SU-DHL-6 (cell line): ENCODE data around the gene AMH.
A peak's percentile ranks its signal among the peaks of the same experiment; 100 is the strongest.

Experiments used
- H2AFZ ChIP-seq: fragments of 200-600 bp; sonication (generic); 2 replicates; pipeline ENCODE4 v1.6.1; 2014; ENCODE audit warnings: low read depth, mild to moderate bottlenecking, moderate library complexity, mixed read lengths, antibody characterized with exemption, low read length; ENCODE audit not compliant: severe bottlenecking
- H3F3A ChIP-seq: fragments of 200-600 bp; shearing (Covaris generic); 2 replicates; pipeline ENCODE4 v1.6.0; 2016; ENCODE audit warnings: antibody characterized with exemption, mild to moderate bottlenecking; ENCODE audit not compliant: insufficient read depth
- H3K27ac ChIP-seq: fragments of 200-600 bp; sonication (generic); 2 replicates; pipeline ENCODE4 v1.5.1; 2016; ENCODE audit warnings: low read depth, mild to moderate bottlenecking, low read length, moderate library complexity, mixed read lengths
- H3K27me3 ChIP-seq: fragments of 200-600 bp; sonication (generic), shearing (Covaris generic); 2 replicates; pipeline ENCODE4 v1.6.0; 2014; ENCODE audit warnings: mild to moderate bottlenecking, low read length
- H3K36me3 ChIP-seq: fragments of 200-600 bp; sonication (generic); 2 replicates; pipeline ENCODE4 v1.6.1; 2014; ENCODE audit warnings: mild to moderate bottlenecking, low read length, mixed read lengths
- H3K4me2 ChIP-seq: fragments of 300-600, 200-600 bp; shearing (Covaris generic), sonication (generic); 2 replicates; pipeline ENCODE4 v1.6.0; 2014; ENCODE audit warnings: low read length, low read depth, mild to moderate bottlenecking; ENCODE audit not compliant: poor library complexity, severe bottlenecking
- H3K4me3 ChIP-seq: fragments of 200-600 bp; sonication (generic); 2 replicates; pipeline ENCODE4 v1.5.1; 2014; ENCODE audit warnings: antibody characterized with exemption, low read length, mild to moderate bottlenecking, mixed read lengths; ENCODE audit not compliant: insufficient read depth, poor library complexity, severe bottlenecking
- H3K79me2 ChIP-seq: fragments of 200-600 bp; sonication (generic); 2 replicates; pipeline ENCODE4 v1.6.1; 2014; ENCODE audit warnings: mild to moderate bottlenecking, low read length, moderate library complexity; ENCODE audit not compliant: insufficient read depth
- H3K9ac ChIP-seq: fragments of 200-600 bp; sonication (generic); 2 replicates; pipeline ENCODE4 v1.7.0; 2014; ENCODE audit warnings: mild to moderate bottlenecking, low read length
- H3K9me2 ChIP-seq: fragments of 200-600 bp; sonication (generic); replicated peaks from 2 replicates; pipeline ENCODE4 v1.6.1; 2014; ENCODE audit warnings: low read length; ENCODE audit not compliant: insufficient read depth
- H3K9me3 ChIP-seq: fragments of 200-600 bp; sonication (generic); 2 replicates; pipeline ENCODE4 v1.6.1; 2014; ENCODE audit warnings: low read length, mixed read lengths; ENCODE audit not compliant: insufficient read depth
- H4K20me1 ChIP-seq: fragments of 200-600 bp; sonication (generic); 2 replicates; pipeline ENCODE4 v1.6.1; 2014; ENCODE audit warnings: low read depth, mild to moderate bottlenecking, antibody characterized with exemption, low read length, moderate library complexity, mixed read lengths
- CTCF ChIP-seq: fragments of 200-600 bp; sonication (generic); IDR thresholded peaks from one replicate; pipeline ENCODE4 v1.5.1; 2017; ENCODE audit warnings: antibody characterized with exemption, mild to moderate bottlenecking, low read length, moderate library complexity; ENCODE audit not compliant: insufficient read depth, poor library complexity, severe bottlenecking
- EZH2phosphoT487 ChIP-seq: fragments of 200-600 bp; sonication (generic), shearing (Covaris generic); conservative IDR thresholded peaks from 2 replicates; pipeline ENCODE4 v1.6.1; 2018; ENCODE audit warnings: mild to moderate bottlenecking, antibody characterized with exemption, low read length, moderate library complexity, mixed read lengths

Gene AMH

GRCh38 chr19:2223959-2224358 is 25.2 kb upstream of the AMH start:
- Histone ChIP-seq H3K9ac (no peak overlapping the region), H3K4me2 (peak overlapping the region; percentile 5), H3K9me3 (no peaks in the 10 kb centered on the region), H2AFZ (no peak overlapping the region), H3K27ac (peak overlapping the region; percentile 73), H3K36me3 (no peaks in the 10 kb centered on the region), H3K79me2 (peaks cover 7% of the 10 kb centered on the region), H3F3A (peaks cover 24% of the 10 kb centered on the region), H3K27me3 (no peaks in the 10 kb centered on the region), H4K20me1 (no peaks in the 10 kb centered on the region), H3K9me2 (no peaks in the 10 kb centered on the region), H3K4me3 (no peak overlapping the region)
- TF ChIP-seq EZH2phosphoT487: no peak
- TF ChIP-seq CTCF: no peak

GRCh38 chr19:2224754-2225349 is 24.3 kb upstream of the AMH start:
- H3K4me2 ChIP-seq: no peak overlapping the region
- no peak overlapping the region for H3K9ac ChIP-seq
- H3K27ac ChIP-seq: no peak overlapping the region
- no peaks in the 10 kb centered on the region for H3K27me3 ChIP-seq
- H2AFZ ChIP-seq: no peak overlapping the region
- no peaks in the 10 kb centered on the region for H4K20me1 ChIP-seq
- H3K79me2 ChIP-seq: peaks cover 11% of the 10 kb centered on the region
- no peak overlapping the region for H3K4me3 ChIP-seq
- H3F3A ChIP-seq: peaks cover 26% of the 10 kb centered on the region
- H3K9me3 ChIP-seq: no peaks in the 10 kb centered on the region
- no peak for TF ChIP-seq CTCF
- no peak for TF ChIP-seq EZH2phosphoT487
- H3K36me3 ChIP-seq: no peaks in the 10 kb centered on the region
- H3K9me2 ChIP-seq: no peaks in the 10 kb centered on the region

GRCh38 chr19:2225415-2226050 is 23.6 kb upstream of the AMH start:
- no peaks in the 10 kb centered on the region for H4K20me1 ChIP-seq
- no peak overlapping the region for H3K4me3 ChIP-seq
- H3K9me2 ChIP-seq: no peaks in the 10 kb centered on the region
- no peak overlapping the region for H3K27ac ChIP-seq
- no peak overlapping the region for H3K4me2 ChIP-seq
- H3F3A ChIP-seq: peaks cover 27% of the 10 kb centered on the region
- H3K79me2 ChIP-seq: peaks cover 11% of the 10 kb centered on the region
- no peaks in the 10 kb centered on the region for H3K9me3 ChIP-seq
- no peaks in the 10 kb centered on the region for H3K27me3 ChIP-seq
- TF ChIP-seq CTCF: no peak
- TF ChIP-seq EZH2phosphoT487: no peak
- H3K9ac ChIP-seq: no peak overlapping the region
- H2AFZ ChIP-seq: no peak overlapping the region
- H3K36me3 ChIP-seq: no peaks in the 10 kb centered on the region
